Duodenal mucosa (tissue), 2 donors: Measurements from ENCODE around the gene ENPP7.

Experiments
- H3K27ac ChIP-seq: one replicate; pipeline ENCODE4 v1.7.0; 2013; ENCODE audit warnings: low read depth, low read length
- H3K27me3 ChIP-seq, 2 donors: one replicate each; pipeline ENCODE4 v1.7.0; 2013; ENCODE audit warnings: low read length in 2 of 2, control low read depth in 1 of 2; ENCODE audit not compliant: insufficient read depth in 2 of 2, control insufficient read depth in 1 of 2
- H3K36me3 ChIP-seq, 2 donors: one replicate each; pipeline ENCODE4 v1.7.0; 2013; ENCODE audit warnings: low read length in 2 of 2, control low read depth in 1 of 2; ENCODE audit not compliant: insufficient read depth in 2 of 2, control insufficient read depth in 1 of 2
- H3K4me1 ChIP-seq, 2 donors: one replicate each; pipeline ENCODE4 v1.7.0; 2013; ENCODE audit warnings: low read length in 2 of 2, control low read depth in 1 of 2; ENCODE audit not compliant: insufficient read depth in 2 of 2, control insufficient read depth in 1 of 2
- H3K4me3 ChIP-seq, 2 donors: one replicate each; pipeline ENCODE4 v1.7.0; 2013; ENCODE audit warnings: low read length in 2 of 2, low read depth in 1 of 2
- H3K9ac ChIP-seq, 2 donors: one replicate each; pipeline ENCODE4 v1.7.0; 2013; ENCODE audit warnings: low read length in 2 of 2, low read depth in 1 of 2
- H3K9me3 ChIP-seq, 2 donors: one replicate each; pipeline ENCODE4 v1.7.0; 2013; ENCODE audit warnings: low read length in 2 of 2, control low read depth in 1 of 2; ENCODE audit not compliant: control insufficient read depth in 1 of 2

ENPP7 gene

GRCh38 chr17:79691931-79692330 lies 38.8 kb upstream of the ENPP7 start:
- no peaks in the 10 kb centered on the region for H3K9me3 ChIP-seq
- no peaks in the 10 kb centered on the region for H3K36me3 ChIP-seq
- H3K4me1 ChIP-seq, result peaks cover 0 to 9% of the 10 kb centered on the region in 2 donors
- no peak overlapping the region for H3K4me3 ChIP-seq
- H3K9ac ChIP-seq, result no peak overlapping the region
- peaks cover 9 to 10% of the 10 kb centered on the region in 2 donors for H3K27me3 ChIP-seq
- H3K27ac ChIP-seq, result no peak overlapping the region

- H3K9me3 ChIP-seq, result no peaks in the 10 kb centered on the region
- no peaks in the 10 kb centered on the region for H3K36me3 ChIP-seq
- H3K27me3 ChIP-seq, result peaks cover 11 to 14% of the 10 kb centered on the region in 2 donors
- no peak overlapping the region for H3K4me3 ChIP-seq
- H3K27ac ChIP-seq, result no peak overlapping the region
- H3K4me1 ChIP-seq, result peaks cover 0 to 9% of the 10 kb centered on the region in 2 donors
- H3K9ac ChIP-seq, result no peak overlapping the region
Measured at GRCh38 chr17:79693419-79693818, 37.3 kb upstream of the ENPP7 start.

GRCh38 chr17:79695293-79695790 lies 35.4 kb upstream of the ENPP7 start:
- peaks cover 0 to 9% of the 10 kb centered on the region in 2 donors for H3K4me1 ChIP-seq
- no peak overlapping the region for H3K27ac ChIP-seq
- H3K9ac ChIP-seq, result no peak overlapping the region
- no peak overlapping the region for H3K4me3 ChIP-seq
- H3K27me3 ChIP-seq, result peaks cover 11 to 17% of the 10 kb centered on the region in 2 donors
- H3K9me3 ChIP-seq, result no peaks in the 10 kb centered on the region
- no peaks in the 10 kb centered on the region for H3K36me3 ChIP-seq

GRCh38 chr17:79695797-79696609 lies 34.7 kb upstream of the ENPP7 start:
- Histone ChIP-seq H3K27me3 (peaks cover 11 to 15% of the 10 kb centered on the region in 2 donors), H3K9me3 (no peaks in the 10 kb centered on the region), H3K27ac (no peak overlapping the region), H3K4me3 (no peak overlapping the region), H3K36me3 (no peaks in the 10 kb centered on the region), H3K9ac (no peak overlapping the region), H3K4me1 (peaks cover 0 to 9% of the 10 kb centered on the region in 2 donors)

- Histone ChIP-seq H3K36me3 (no peaks in the 10 kb centered on the region), H3K27ac (no peak overlapping the region), H3K9ac (no peak overlapping the region), H3K4me1 (peaks cover 0 to 9% of the 10 kb centered on the region in 2 donors), H3K4me3 (no peak overlapping the region), H3K27me3 (peaks cover 11 to 13% of the 10 kb centered on the region in 2 donors), H3K9me3 (no peaks in the 10 kb centered on the region)
Measured at GRCh38 chr17:79696610-79696982, 34.1 kb upstream of the ENPP7 start.

- H3K4me3 ChIP-seq, result no peak overlapping the region
- H3K27me3 ChIP-seq, result peaks cover 9 to 11% of the 10 kb centered on the region in 2 donors
- H3K36me3 ChIP-seq, result no peaks in the 10 kb centered on the region
- H3K9ac ChIP-seq, result no peak overlapping the region
- no peaks in the 10 kb centered on the region for H3K9me3 ChIP-seq
- H3K27ac ChIP-seq, result no peak overlapping the region
- peaks cover 0 to 9% of the 10 kb centered on the region in 2 donors for H3K4me1 ChIP-seq
Measured at GRCh38 chr17:79698146-79698846, 32.4 kb upstream of the ENPP7 start.

- H3K36me3 ChIP-seq, result no peaks in the 10 kb centered on the region
- no peak overlapping the region for H3K9ac ChIP-seq
- H3K27me3 ChIP-seq, result peaks cover 9 to 11% of the 10 kb centered on the region in 2 donors
- H3K4me1 ChIP-seq, result peaks cover 0 to 9% of the 10 kb centered on the region in 2 donors
- H3K4me3 ChIP-seq, result no peak overlapping the region
- H3K27ac ChIP-seq, result no peak overlapping the region
- H3K9me3 ChIP-seq, result no peaks in the 10 kb centered on the region
Measured at GRCh38 chr17:79699386-79700036, 31.2 kb upstream of the ENPP7 start.

- no peaks in the 10 kb centered on the region for H3K9me3 ChIP-seq
- peaks cover 9 to 11% of the 10 kb centered on the region in 2 donors for H3K27me3 ChIP-seq
Measured at GRCh38 chr17:79700592-79700991, 30.2 kb upstream of the ENPP7 start.

GRCh38 chr17:79702034-79702433 lies 28.7 kb upstream of the ENPP7 start:
- H3K9me3 ChIP-seq, result no peaks in the 10 kb centered on the region
- no peaks in the 10 kb centered on the region for H3K4me1 ChIP-seq
- H3K4me3 ChIP-seq, result no peak overlapping the region
- peaks cover 2 to 6% of the 10 kb centered on the region in 2 donors for H3K27me3 ChIP-seq
- H3K36me3 ChIP-seq, result no peaks in the 10 kb centered on the region
- no peak overlapping the region for H3K9ac ChIP-seq
- H3K27ac ChIP-seq, result no peak overlapping the region

More at GRCh38 chr17:79700592-79700991, 30.2 kb upstream of the ENPP7 start:
- H3K36me3 ChIP-seq, result no peaks in the 10 kb centered on the region
- H3K4me3 ChIP-seq, result no peak overlapping the region
- no peak overlapping the region for H3K9ac ChIP-seq
- H3K27ac ChIP-seq, result no peak overlapping the region
- peaks cover 0 to 7% of the 10 kb centered on the region in 2 donors for H3K4me1 ChIP-seq
